Astrocyte (in vitro differentiated cells and primary cell): Measurements from ENCODE around the gene WNT7B.

Experiments used
- CTCF ChIP-seq: IDR thresholded peaks from 2 replicates; pipeline ENCODE4 v1.5.1; 2011; ENCODE audit warnings: low read depth, mild to moderate bottlenecking, inconsistent platforms, low read length, moderate library complexity; ENCODE audit not compliant: insufficient read depth
- EZH2 ChIP-seq: IDR thresholded peaks from 2 replicates; pipeline ENCODE4 v1.6.1; 2012; ENCODE audit warnings: mild to moderate bottlenecking, low read length, inconsistent platforms; ENCODE audit not compliant: insufficient read depth

- TF ChIP-seq EZH2 (no peak), CTCF (no peak)
Measured at GRCh38 chr22:46008836-46009596, 32.1 kb upstream of the WNT7B start.
